ENCODE measurements around the gene TIMP4.
A peak's percentile ranks its signal among the peaks of the same experiment; 100 is the strongest.

TIMP4 gene

GRCh38 chr3:12148183-12148940 lies 10.3 kb downstream of the TIMP4 start:
- Histone ChIP-seq H3K9ac (ENCODE audit: insufficient read length, low read depth) (no peak overlapping the region), H3K27me3 (ENCODE audit: insufficient read depth, insufficient read length) (no peaks in the 10 kb centered on the region), H3K4me3 (ENCODE audit: insufficient read length, low read depth) (no peak overlapping the region), H3K9me3 (ENCODE audit: insufficient read depth, low read length) (no peaks in the 10 kb centered on the region), H3K4me1 (ENCODE audit: insufficient read depth, insufficient read length) (peaks cover 3% of the 10 kb centered on the region), H3K36me3 (ENCODE audit: insufficient read depth, insufficient read length, low read length) (peaks cover 34% of the 10 kb centered on the region)
- no peak for DNase-seq (ENCODE audit: low read depth, low spot score)
- TF ChIP-seq SUZ12 (IDR thresholded peaks at IDR 0.05; ENCODE audit: extremely low read depth, insufficient read depth, insufficient read length) (no peak), YY1 (IDR thresholded peaks at IDR 0.05; ENCODE audit: insufficient read depth, insufficient read length) (no peak), ZNF274 (IDR thresholded peaks at IDR 0.05; ENCODE audit: low read depth, low read length) (no peak)

- DNase-seq (ENCODE audit: low read depth, low spot score): no peak
- Histone ChIP-seq H3K36me3 (ENCODE audit: insufficient read depth, insufficient read length, low read length) (peaks cover 29% of the 10 kb centered on the region), H3K9me3 (ENCODE audit: insufficient read depth, low read length) (no peaks in the 10 kb centered on the region), H3K4me1 (ENCODE audit: insufficient read depth, insufficient read length) (peaks cover 3% of the 10 kb centered on the region), H3K4me3 (ENCODE audit: insufficient read length, low read depth) (no peak overlapping the region), H3K27me3 (ENCODE audit: insufficient read depth, insufficient read length) (no peaks in the 10 kb centered on the region), H3K9ac (ENCODE audit: insufficient read length, low read depth) (no peak overlapping the region)
- TF ChIP-seq ZNF274 (IDR thresholded peaks at IDR 0.05; ENCODE audit: low read depth, low read length): no peak
- TF ChIP-seq SUZ12 (IDR thresholded peaks at IDR 0.05; ENCODE audit: extremely low read depth, insufficient read depth, insufficient read length): no peak
- TF ChIP-seq YY1 (IDR thresholded peaks at IDR 0.05; ENCODE audit: insufficient read depth, insufficient read length): no peak
These were observed 11.5 kb downstream of the TIMP4 start for GRCh38 chr3:12147049-12147780.

GRCh38 chr3:12143949-12144504 lies 14.7 kb downstream of the TIMP4 start:
- Histone ChIP-seq H3K4me1 (ENCODE audit: insufficient read depth, insufficient read length) (peaks cover 1% of the 10 kb centered on the region), H3K36me3 (ENCODE audit: insufficient read depth, insufficient read length, low read length) (peaks cover 17% of the 10 kb centered on the region), H3K9ac (ENCODE audit: insufficient read length, low read depth) (no peak overlapping the region), H3K9me3 (ENCODE audit: insufficient read depth, low read length) (no peaks in the 10 kb centered on the region), H3K27me3 (ENCODE audit: insufficient read depth, insufficient read length) (no peaks in the 10 kb centered on the region), H3K4me3 (ENCODE audit: insufficient read length, low read depth) (no peak overlapping the region)
- TF ChIP-seq YY1 (IDR thresholded peaks at IDR 0.05; ENCODE audit: insufficient read depth, insufficient read length) (no peak), SUZ12 (IDR thresholded peaks at IDR 0.05; ENCODE audit: extremely low read depth, insufficient read depth, insufficient read length) (no peak)
- no peak for DNase-seq (ENCODE audit: low read depth, low spot score)

- peaks cover 14% of the 10 kb centered on the region for H3K36me3 ChIP-seq (ENCODE audit: insufficient read depth, insufficient read length, low read length)
- TF ChIP-seq ZNF274 (IDR thresholded peaks at IDR 0.05; ENCODE audit: low read depth, low read length) (no peak), SUZ12 (IDR thresholded peaks at IDR 0.05; ENCODE audit: extremely low read depth, insufficient read depth, insufficient read length) (no peak), YY1 (IDR thresholded peaks at IDR 0.05; ENCODE audit: insufficient read depth, insufficient read length) (no peak)
- H3K9me3 ChIP-seq (ENCODE audit: insufficient read depth, low read length): no peaks in the 10 kb centered on the region
- H3K4me3 ChIP-seq (ENCODE audit: insufficient read length, low read depth): no peak overlapping the region
- DNase-seq (ENCODE audit: low read depth, low spot score): no peak
- H3K27me3 ChIP-seq (ENCODE audit: insufficient read depth, insufficient read length): no peaks in the 10 kb centered on the region
- H3K4me1 ChIP-seq (ENCODE audit: insufficient read depth, insufficient read length): no peaks in the 10 kb centered on the region
- no peak overlapping the region for H3K9ac ChIP-seq (ENCODE audit: insufficient read length, low read depth)
These were observed 16.2 kb downstream of the TIMP4 start for GRCh38 chr3:12142476-12142875.

- no peaks in the 10 kb centered on the region for H3K4me1 ChIP-seq (ENCODE audit: insufficient read depth, insufficient read length)
- H3K9ac ChIP-seq (ENCODE audit: insufficient read length, low read depth): no peak overlapping the region
- peaks cover 10% of the 10 kb centered on the region for H3K36me3 ChIP-seq (ENCODE audit: insufficient read depth, insufficient read length, low read length)
- no peaks in the 10 kb centered on the region for H3K9me3 ChIP-seq (ENCODE audit: insufficient read depth, low read length)
- TF ChIP-seq YY1 (IDR thresholded peaks at IDR 0.05; ENCODE audit: insufficient read depth, insufficient read length): no peak
- TF ChIP-seq SUZ12 (IDR thresholded peaks at IDR 0.05; ENCODE audit: extremely low read depth, insufficient read depth, insufficient read length): no peak
- no peak for TF ChIP-seq ZNF274 (IDR thresholded peaks at IDR 0.05; ENCODE audit: low read depth, low read length)
- H3K4me3 ChIP-seq (ENCODE audit: insufficient read length, low read depth): no peak overlapping the region
- no peak for DNase-seq (ENCODE audit: low read depth, low spot score)
- no peaks in the 10 kb centered on the region for H3K27me3 ChIP-seq (ENCODE audit: insufficient read depth, insufficient read length)
These were observed 17.4 kb downstream of the TIMP4 start for GRCh38 chr3:12141350-12141749.

DNA sequence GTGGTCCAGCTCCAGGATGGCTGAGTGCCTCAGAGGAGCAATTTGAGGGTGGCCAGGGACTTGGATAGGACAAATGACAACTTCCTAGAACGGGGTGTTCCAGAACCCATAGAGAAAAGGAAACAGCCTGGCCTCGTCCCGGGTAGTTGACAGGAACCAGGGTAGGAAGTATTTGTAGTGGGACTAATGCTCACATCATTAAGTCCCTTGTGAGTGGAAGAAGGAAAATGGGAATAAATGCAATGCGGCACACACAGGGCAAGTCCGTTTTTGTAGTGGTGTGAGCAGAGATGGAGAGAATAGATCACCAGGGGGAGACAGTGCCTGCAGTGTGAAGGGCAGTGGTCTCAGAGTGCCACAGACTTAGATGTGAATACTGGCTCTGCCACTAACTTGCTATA lies 19.6 kb downstream of the TIMP4 start:
- H3K36me3 ChIP-seq (ENCODE audit: insufficient read depth, insufficient read length, low read length): peaks cover 3% of the 10 kb centered on the region
- no peaks in the 10 kb centered on the region for H3K9me3 ChIP-seq (ENCODE audit: insufficient read depth, low read length)
- DNase-seq (ENCODE audit: low read depth, low spot score): peak; percentile 38
- no peak overlapping the region for H3K9ac ChIP-seq (ENCODE audit: insufficient read length, low read depth)
- no peak overlapping the region for H3K4me3 ChIP-seq (ENCODE audit: insufficient read length, low read depth)
- no peaks in the 10 kb centered on the region for H3K27me3 ChIP-seq (ENCODE audit: insufficient read depth, insufficient read length)
- no peaks in the 10 kb centered on the region for H3K4me1 ChIP-seq (ENCODE audit: insufficient read depth, insufficient read length)
- TF ChIP-seq YY1 (IDR thresholded peaks at IDR 0.05; ENCODE audit: insufficient read depth, insufficient read length) (no peak), SUZ12 (IDR thresholded peaks at IDR 0.05; ENCODE audit: extremely low read depth, insufficient read depth, insufficient read length) (no peak), ZNF274 (IDR thresholded peaks at IDR 0.05; ENCODE audit: low read depth, low read length) (no peak)

DNA sequence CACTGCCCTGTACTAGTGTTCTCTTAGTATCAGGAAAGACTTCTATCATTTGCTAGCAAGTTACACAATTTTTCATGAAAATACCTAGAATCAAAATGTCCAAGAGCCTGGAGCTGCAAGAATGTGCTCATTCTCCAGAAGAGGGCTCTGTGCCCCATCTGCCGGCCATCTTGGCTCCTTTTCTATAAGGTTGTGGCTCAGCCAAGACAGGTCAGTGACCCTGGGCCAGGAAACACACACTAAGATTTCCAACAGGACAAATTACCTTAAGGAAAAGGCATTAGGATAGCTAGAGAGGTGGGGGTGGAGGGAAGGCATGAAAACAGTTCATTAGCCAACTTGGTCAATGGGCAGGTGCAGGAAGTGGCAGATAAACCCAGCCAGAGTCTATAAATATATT lies 20.7 kb downstream of the TIMP4 start:
- Histone ChIP-seq H3K9me3 (ENCODE audit: insufficient read depth, low read length) (no peaks in the 10 kb centered on the region), H3K27me3 (ENCODE audit: insufficient read depth, insufficient read length) (no peaks in the 10 kb centered on the region), H3K4me3 (ENCODE audit: insufficient read length, low read depth) (no peak overlapping the region), H3K9ac (ENCODE audit: insufficient read length, low read depth) (no peak overlapping the region), H3K4me1 (ENCODE audit: insufficient read depth, insufficient read length) (no peaks in the 10 kb centered on the region), H3K36me3 (ENCODE audit: insufficient read depth, insufficient read length, low read length) (peaks cover 3% of the 10 kb centered on the region)
- DNase-seq (ENCODE audit: low read depth, low spot score): no peak
- TF ChIP-seq SUZ12 (IDR thresholded peaks at IDR 0.05; ENCODE audit: extremely low read depth, insufficient read depth, insufficient read length) (no peak), YY1 (IDR thresholded peaks at IDR 0.05; ENCODE audit: insufficient read depth, insufficient read length) (peak; percentile 39), ZNF274 (IDR thresholded peaks at IDR 0.05; ENCODE audit: low read depth, low read length) (no peak)
